HG03139 (cell line): ENCODE data around the gene EFHD2.
"Not testable (repeated sequence)": the region's sequence is repeated elsewhere in the genome, so short reads cannot be mapped to it uniquely, and the experiment has no call there.

Source experiments
- ATAC-seq: cut with Tn5 transposase; IDR thresholded peaks from one replicate; pipeline ENCODE4 v1.9.1; 2021; ENCODE audit not compliant: unreplicated experiment

EFHD2 gene

DNA sequence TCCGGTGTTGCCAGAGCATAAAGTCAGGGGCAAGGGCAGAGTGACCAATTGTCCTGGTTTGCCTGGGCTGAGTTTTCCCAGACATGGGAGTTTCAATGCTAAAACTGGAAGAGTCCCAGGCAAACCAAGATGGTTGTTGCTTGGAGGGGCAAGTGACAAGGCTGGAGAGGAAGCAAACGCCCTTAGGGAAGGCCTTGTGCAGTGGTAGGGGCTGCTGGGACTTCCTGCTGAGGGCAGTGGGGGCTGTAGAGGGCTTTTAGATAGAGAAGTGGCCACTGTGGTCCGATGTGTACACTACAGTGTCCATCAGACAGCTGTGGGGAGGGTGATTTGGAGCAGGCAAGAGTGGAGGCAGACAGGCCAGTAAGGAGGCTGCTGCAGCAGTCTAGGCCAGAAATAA, 39.9 kb downstream of the EFHD2 start:
- ATAC-seq, result no peak

DNA sequence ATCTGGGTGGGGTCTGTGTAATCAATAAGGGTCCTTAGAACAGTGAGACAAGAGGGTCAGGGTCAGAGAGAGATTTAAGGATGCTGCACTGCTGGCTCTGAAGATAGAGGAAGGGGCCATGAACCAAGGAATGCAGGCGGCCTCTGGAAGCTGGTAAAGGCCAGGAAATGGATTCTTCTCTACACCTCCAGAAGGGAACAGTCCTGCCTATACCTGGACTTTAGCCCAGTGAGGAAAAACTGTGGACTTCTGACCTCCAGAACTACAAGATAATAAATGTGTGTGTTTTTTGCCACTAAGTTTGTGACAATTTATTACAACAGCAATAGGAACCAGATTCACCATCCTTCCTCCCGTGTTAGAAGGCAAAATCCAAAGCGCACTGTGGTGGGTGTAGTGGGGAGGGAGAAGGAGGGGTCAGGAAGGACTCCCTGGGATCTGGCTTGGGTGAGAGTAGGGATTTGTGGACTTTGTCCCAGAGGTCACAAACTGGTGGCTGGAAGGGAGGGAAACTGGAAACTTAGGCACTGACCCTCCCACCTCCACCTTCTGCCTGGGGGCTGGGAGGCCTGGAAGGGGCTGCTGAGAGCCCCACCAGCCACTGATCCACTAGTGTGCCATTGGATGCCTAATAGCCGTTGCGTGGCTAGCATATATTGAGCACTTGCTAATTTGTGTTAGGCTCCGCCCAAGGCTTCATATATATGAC, 41.5 kb downstream of the EFHD2 start:
- no peak for ATAC-seq

DNA sequence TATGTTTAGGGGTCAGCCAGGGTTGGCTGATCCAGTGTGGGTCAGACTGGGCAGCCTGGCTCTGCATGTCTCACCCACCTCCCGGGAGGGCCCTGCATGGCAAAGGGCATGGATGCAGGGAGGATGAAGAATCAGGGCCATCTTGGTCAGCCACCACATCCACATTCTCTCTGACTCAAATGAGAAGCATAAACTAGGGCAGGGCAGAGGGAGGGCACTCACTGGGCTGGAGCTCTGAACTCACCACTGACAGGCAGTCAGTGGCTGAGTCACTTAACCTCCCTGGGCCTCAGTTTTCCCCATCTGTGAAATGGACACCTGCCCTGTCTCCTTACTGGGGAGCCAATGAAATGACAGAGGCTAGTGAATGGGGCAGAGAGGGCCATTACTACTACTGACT, 42.5 kb downstream of the EFHD2 start:
- ATAC-seq, result no peak

DNA sequence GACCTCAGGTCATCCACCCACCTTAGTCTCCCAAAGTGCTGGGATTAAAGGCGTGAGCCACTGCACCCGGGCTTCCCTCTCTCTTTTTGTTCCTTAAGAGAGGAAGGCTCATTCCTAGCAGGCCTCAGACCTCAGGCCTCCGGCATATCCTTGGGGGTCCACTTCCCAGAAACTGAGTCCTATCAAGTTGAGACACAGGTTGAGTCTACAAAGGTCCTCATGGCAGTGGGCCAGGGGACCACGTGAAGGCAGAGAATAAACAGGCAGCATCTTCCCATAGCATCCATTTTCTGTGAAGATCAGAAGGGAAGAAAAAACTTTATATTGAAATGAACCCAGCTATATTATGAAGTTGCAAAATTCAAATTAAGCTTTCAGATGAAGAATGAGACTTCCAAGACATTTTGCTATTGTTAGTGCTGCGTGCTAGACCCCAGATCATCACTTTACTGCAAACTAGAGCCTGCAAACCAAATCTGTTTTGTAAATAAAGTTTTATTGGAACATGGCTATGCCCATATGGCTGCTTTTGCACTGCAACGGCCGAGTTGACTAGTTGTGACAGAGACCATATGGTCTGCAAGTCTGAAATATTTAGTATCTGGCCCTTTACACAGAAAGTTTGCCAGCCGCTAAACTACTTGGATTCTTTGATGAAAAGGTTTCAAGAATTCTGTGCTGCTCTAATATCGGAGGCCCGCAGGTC, 43.3 kb downstream of the EFHD2 start:
- no peak for ATAC-seq

DNA sequence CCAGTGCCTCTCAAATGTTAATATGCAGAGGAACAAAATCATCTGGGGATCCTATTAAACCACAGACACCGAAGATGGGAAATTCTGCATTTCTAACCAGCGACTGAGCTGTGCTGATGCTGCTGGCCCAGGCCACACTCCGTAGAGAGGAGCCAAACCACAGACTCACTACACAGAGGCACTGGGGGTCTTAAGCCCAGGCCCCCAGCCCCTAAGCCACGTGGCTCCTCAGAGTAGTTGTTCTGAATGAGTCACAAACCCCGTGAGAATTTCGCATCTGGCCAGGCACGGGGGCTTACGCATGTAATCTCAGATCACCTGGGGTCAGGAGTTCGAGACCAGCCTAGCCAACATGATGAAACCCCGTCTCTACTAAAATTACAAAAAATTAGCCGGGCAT, 44.0 kb downstream of the EFHD2 start:
- ATAC-seq, result no peak

DNA sequence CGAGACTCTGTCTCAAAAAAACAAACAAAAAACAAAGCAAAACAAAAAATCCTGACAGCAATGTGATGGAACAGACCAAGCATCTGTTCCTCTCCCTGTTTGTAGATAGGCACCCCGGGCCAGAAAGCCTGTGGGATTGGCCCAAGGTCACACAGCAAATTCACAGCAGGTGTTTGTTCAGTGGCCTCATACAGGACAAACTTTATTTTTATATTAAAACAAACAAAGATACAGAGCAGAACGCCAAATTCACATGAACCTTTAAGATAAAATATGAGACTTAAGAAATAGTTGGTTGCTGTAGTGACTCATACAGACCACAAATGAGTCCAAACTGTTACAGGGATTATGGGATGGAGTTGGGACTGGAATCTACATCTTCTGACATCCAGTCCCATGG, 44.6 kb downstream of the EFHD2 start:
- no peak for ATAC-seq

GRCh38 chr1:15455522-15455921, 45.8 kb downstream of the EFHD2 start:
- no peak for ATAC-seq

DNA sequence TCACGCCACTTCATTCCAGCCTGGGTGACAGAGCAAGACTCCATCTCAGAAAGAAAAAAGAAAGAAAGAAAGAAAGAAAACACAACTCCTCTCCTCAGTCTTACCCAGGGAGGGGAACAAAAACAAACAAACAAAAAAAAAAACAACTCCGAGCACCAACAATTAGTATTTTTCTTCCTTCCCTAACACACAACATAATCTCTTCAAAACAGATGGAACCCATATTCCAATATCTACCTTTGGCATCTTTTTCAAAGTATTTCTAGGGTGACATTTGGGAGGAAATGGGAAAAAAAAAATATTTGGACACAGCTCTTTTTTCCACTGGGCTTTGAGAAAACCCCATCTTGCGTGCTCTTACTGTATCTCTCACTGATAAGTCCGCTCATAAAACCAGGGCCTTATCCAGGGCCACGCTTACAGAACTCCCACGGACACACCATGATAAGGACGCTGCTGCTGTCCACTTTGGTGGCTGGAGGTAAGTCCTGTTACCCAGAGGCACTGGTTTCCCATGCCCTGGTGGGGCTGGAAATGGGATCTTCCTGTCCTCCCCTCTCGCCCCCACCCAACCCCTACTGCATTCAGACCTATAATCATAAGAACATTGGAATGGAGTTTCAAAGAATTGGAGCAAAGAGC, 46.7 kb downstream of the EFHD2 start, which contains the start of gene CELA2A:
Gene CELA2A (plus strand): TSS at position 420 of the 642 bp plus-strand sequence. CDS start 22 bp downstream, at position 442.
- ATAC-seq, result no peak

- ATAC-seq, result no peak
Measured at GRCh38 chr1:15457585-15457984, 47.9 kb downstream of the EFHD2 start.

DNA sequence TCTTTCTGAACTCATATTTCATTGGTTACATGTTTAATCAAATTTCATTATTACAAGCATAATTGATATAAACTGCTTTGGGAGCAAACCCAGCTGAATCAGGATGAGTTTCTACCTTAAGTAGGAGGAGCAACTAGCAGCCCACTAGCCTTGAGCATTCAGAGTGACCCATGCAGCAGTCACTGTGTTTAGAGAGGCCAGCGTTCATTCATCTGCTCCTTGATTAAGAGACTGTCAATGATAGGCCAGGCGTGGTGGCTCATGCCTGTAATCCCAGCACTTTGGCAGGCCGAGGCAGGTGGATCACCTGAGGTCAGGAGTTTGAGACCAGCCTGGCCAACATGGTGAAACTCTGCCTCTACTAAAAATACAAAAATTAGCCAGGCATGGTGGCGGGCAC, 48.7 kb downstream of the EFHD2 start:
- ATAC-seq, result not testable (repeated sequence)

DNA sequence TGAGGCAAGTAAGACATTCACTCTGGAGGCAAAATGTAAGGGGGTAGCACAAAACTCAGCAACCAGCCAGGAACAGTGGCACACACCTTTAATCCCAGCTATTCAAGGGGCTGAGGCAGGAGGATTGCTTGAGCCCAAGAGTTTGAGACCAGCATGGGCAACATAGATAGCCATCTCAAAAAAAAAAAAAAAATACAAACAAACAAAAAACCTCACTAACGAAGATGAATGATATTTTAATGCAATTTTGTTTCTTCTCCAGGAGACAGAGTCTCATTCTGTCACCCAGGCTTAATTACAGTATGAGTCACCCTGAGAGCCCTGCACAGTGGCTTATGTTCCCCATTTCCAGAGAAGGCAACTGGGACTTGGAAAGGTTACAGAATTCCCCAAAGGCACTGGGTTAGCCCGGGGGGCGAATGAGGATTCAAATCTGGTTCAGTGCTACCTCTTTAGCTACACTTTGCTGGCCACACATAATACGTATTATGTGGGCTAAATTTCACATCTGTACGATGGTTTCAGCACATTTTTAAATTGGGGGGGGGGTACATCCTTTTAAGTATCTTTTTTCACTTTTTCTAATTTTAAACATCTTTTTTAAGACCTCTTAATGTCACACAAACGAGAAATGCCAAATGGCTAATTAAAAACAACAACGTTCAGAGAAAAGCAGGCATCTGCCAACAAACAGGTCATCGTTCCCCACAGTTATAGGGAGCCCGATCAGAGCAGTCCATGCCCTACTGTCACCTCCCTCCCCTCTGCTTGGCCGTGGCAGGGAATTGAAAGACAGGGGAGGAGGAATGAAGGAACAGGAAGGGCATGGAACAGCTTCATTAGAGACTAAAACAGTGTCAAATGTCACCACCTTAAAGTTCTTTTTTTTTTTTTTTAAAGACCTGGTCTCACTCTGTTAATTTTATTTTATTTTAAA, 50.4 kb downstream of the EFHD2 start:
- ATAC-seq, result no peak

DNA sequence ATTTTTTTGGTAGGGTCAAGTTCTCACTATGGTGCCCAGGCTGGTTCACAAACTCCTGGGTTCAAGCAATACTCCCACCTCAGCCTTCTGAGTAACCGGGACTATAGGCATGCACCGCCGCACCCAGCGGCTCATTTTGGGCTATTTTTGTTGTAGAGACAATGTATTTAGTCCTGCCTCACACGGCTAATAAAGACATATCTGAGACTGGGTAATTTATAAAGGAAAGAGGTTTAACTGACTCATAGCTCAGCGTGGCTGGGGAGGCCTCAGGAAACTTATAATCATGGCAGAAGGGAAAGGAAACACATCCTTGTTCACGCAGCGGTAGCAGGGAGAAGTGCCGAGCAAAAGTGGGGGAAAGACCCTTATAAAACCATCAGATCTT, 51.0 kb downstream of the EFHD2 start:
- ATAC-seq, result no peak

GRCh38 chr1:15463064-15463800, 53.5 kb downstream of the EFHD2 start:
- ATAC-seq, result not testable (repeated sequence)

- not testable (repeated sequence) for ATAC-seq
Measured at GRCh38 chr1:15463926-15464322, 54.2 kb downstream of the EFHD2 start.

DNA sequence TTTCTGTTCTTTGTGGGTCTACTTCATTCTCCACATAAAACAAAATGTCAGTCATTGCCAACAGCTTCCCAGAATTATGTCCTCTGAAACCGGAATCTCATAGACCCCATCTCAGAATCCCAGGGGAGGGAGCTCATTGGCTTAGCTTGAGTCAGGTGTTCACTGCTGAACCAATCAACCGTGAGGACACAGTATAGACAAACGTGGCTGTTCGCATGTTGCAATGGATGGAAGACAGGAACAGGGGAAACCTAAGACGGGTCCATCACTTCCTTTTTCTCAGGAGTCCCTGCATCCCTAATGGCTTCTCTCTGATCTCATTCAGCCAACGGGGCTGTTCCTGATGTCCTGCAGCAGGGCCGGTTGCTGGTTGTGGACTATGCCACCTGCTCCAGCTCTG, 56.0 kb downstream of the EFHD2 start:
- no peak for ATAC-seq

GRCh38 chr1:15466955-15467625, 57.4 kb downstream of the EFHD2 start:
- ATAC-seq, result not testable (repeated sequence)

GRCh38 chr1:15468145-15468544, 58.5 kb downstream of the EFHD2 start:
- ATAC-seq, result no peak

DNA sequence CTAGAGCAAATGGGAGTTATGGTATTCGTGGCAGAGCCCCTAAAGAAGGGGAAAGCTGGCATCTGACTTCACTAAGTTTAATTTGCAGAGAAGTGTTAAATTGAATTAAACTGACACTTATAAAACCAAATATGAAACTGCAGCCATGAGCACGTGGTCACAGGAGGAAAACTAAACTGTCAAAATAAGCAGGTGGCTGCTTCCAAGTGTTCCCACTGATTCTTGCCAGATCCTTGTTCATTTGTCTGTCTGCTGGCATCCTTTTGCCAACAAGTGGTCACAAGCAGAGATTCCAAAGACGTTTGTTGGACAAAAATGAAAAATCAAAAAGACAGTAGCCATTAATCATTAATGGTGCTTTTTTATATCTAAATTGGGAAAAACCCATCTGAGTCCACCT, 59.7 kb downstream of the EFHD2 start:
- ATAC-seq, result no peak

- ATAC-seq, result not testable (repeated sequence)
Measured at GRCh38 chr1:15469821-15470448, 60.2 kb downstream of the EFHD2 start.
